HG02981 (cell line): ENCODE results near the gene GRHL3.

Experiments
- ATAC-seq: cut with Tn5 transposase; IDR thresholded peaks from one replicate; pipeline ENCODE4 v1.9.1; 2021; ENCODE audit warnings: mild to moderate bottlenecking, moderate library complexity; ENCODE audit not compliant: unreplicated experiment

GRHL3 gene

DNA sequence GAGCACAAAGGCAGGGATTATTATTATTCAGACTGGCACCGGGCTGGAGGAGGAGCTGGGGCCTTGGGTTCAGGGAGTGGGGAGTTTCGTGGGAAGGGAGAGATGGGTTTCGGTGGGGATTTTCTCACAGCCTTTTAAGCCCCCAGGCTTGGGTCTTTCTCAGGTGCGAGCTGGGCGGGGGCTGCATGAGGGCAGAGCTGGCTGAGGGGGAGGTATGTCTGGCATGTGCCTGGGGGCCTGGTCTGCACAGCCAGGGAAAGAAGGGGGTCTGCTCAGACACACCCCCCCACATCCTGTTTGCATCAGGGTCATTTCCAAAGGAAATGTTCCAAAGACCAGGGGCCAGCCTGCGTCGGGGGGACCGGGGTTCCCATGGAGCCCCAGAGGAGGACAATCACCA is 21.6 kb downstream of the GRHL3 start:
- ATAC-seq, result no peak

DNA sequence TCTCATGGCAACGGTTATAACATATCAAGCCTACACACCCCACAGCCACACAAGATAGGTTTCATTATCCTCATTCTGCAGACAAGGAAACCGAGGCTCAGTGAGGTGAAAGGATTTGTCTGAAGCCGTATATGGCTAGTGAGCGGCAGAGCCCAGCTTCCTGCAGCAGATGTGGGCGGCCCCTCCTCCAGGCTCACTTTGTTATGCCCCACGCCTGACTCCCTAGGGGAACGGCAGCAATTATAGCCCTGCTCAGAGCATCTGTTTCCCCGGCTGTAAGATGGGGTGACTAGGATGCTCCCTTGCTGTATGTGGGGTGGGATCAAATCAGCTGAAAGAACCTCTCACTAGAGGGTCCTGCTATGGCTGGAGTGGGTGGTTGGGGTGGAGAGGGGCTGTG is 22.1 kb downstream of the GRHL3 start:
- no peak for ATAC-seq

DNA sequence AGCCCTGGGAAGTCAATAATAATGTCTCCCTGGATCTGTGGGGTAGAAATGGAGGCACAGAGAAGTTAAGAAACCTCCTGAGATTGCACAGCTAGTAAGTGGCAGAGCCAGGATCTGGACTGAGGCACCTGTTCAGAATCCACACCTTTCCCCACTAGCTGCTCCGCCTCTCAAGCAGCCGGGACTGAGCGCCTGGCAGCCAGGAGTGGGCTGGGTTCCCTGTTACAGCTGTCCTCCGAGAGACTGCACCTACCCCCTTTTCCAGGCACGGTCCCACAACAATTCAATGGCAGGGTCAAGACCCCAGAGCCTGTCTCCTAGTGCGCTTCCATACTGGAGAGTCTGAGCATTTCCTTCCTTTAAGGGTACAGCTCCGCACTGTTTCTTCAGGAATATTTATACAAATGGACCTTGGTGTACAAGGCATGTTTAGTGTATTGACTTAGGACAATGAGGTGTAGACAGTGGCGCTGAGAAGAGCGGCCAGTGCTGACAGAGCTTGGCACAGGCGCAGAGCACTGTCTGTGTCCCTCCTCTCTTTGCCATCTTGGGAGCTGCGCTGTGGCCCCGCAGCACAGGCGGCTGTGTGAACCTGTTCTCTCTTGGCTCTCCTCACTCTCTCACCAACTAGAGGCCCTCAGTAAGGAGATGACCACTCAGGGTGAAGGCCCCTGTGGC is 24.4 kb downstream of the GRHL3 start:
- ATAC-seq, result no peak

DNA sequence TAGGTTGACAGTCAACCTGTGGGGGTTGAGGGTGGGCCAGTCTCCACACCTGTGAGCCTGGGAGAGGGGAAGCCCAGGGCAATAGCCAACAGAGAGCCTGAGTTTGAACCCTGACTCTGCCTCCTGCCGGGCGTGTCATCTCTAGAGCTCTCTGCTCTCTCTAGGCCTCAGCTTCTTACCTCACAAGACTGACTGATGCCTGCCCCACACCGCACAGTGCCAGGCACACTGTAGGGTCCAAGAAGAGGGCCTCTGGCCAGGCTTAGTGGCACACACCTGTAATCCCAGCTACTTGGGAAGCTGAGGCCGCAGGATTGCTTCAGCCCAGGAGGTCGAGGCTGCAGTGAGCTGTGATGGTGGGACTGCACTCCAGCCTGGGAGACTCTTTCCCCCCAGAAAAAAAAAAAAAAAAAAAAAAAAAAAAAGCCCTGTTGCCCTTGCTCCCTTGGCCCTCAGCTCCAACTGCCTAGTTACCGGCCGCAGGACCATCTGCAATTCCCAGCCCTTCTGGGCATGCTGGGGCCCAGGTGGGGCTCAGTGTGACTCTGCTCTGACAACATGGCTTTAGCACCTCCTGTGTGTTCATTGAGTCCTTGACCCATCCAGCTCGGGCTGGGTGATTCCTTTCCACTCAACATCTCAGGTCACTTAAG is 25.1 kb downstream of the GRHL3 start:
- ATAC-seq, result no peak

DNA sequence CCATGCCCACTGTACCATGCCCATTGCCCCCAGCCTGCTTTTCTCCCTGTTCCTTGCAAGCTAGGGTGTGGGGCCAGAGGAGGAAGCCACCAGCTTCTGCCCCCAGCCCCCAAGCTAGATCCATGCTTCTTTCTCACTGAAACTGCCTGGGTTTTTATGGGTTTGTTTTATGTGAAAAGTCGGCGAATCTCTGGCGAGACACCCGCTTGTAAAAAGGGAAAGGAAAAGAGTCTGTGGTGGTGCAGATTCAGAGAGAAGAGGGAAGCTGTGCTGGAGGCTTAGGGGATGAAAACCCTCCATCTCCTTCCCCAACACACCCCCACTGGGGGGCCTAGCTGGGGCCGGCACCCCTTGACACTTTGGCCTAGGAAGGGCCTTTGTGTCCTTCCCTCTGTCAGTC is 26.2 kb downstream of the GRHL3 start:
- no peak for ATAC-seq

DNA sequence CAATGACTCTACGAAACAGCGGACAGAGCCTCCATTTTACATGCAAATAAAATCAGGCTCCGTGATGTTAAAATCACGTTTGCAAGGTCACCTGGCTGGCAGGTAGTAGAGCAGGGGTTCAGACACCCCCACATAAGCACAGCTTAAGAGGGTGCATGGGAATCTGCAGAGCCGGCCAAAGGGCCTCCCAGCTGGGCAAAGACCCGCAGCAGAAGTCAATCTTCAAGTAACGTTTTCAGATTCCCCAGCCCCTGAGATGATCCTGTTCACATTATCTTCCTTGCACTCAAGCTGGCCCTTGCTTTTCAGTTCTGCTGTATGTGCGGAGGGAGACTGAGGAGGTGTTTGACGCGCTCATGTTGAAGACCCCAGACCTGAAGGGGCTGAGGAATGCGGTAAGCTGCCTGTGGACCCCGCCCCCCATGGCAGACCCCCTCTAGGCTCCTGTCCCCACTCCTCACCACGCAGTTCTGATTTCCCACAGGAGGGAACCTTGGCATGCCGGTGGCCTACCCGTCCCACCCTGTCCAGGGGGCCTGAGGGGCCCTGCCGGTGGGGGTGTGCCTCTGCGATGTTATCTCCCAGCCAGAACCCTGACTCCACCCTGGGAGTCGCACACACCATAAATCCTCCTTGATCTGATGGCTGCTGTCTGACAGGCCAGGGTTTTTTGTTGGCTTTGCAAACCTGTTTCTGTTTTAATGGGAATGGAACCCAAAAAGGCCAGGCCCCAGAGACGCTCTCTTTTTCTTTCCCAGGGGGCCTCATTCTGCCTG is 28.2 kb downstream of the GRHL3 start:
- ATAC-seq, result no peak

DNA sequence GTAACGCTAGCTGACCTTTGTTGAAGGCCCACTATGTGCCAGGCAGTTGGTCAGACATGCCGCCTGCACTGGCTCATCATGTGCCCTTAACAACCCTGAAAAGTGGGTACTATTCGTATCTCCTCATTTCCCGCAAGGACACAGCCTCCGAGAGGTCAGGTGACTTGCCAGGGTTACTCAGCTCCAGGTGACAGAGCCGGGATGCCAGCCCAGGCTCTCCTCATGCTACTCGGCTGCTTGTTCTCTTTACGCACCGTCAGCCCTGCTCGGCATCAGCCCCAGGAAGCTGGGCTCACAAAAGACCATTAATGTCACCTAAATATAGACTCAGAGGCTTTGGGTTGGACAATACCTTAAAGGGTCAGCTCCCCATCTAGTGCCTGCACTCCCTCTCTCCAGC is 29.0 kb downstream of the GRHL3 start:
- no peak for ATAC-seq

DNA sequence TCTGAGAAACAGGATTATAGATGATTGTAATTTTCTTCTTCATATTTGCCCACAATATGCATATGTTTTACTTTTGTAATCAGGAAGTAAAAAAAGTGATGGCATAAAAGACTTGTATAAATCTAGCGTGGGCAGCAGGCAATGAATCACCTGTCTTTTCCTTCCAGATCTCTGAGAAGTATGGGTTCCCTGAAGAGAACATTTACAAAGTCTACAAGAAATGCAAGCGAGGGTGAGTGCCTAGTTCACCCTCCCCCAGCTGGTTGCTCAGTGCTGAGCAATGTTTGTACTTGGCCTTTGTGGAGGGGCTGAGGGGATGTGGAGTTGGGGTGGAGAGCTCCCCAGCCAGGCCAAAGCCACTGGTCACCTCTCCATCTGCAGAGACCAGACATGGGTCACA is 30.7 kb downstream of the GRHL3 start:
- no peak for ATAC-seq

DNA sequence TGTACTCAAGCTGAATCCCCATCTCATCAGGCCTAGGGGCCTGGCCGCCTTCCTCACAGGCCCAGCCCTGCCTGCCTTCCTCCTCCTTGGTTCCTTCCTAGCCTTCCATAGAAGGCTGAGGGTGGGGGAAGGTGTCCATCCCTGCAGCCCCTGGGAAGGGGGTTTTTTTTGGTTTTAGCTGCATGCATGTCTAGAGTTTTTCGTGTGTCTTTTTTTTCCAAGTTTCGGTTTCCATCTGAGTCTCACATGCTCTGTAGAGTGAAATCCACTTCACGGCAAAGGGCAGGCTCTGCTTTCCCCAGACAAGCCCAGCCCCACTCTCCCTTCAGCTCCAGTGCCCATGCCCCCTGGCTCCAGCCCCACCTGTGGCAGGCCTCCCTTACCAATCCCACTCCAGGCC is 32.1 kb downstream of the GRHL3 start:
- no peak for ATAC-seq

DNA sequence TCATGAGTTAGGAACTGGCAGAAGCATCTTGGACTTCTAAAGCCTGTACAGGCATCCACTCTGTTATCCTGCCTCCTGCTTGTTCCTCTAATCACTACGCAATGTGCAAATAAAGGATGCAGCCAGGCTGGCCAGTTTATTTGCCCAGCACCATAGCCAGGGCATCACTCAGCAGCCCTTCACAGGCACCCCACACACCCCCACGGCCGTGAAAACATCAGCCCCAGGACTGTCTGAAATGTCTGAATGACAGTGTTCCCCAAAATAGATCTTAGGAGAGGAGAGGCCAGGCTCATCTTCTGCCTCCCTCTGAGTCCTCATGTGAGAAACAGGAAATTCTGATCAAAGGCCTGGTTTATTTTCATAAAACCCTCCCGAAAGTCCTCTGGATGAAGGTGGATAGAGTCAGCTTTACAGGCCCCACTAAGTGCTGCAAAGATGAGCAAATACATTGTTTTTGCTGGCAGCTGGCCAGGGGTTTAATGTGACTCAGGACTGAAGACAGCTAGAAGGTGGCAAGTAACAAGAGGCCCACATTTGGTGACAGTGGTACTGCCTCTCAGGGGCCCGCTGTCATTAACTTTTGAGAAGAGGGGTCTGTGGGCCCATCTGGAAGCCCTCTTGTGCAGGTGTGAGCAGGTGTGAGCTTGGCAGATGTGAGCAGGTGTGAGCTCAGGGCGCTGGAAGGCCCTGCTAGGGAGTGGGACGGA is 32.9 kb downstream of the GRHL3 start:
- ATAC-seq, result no peak

DNA sequence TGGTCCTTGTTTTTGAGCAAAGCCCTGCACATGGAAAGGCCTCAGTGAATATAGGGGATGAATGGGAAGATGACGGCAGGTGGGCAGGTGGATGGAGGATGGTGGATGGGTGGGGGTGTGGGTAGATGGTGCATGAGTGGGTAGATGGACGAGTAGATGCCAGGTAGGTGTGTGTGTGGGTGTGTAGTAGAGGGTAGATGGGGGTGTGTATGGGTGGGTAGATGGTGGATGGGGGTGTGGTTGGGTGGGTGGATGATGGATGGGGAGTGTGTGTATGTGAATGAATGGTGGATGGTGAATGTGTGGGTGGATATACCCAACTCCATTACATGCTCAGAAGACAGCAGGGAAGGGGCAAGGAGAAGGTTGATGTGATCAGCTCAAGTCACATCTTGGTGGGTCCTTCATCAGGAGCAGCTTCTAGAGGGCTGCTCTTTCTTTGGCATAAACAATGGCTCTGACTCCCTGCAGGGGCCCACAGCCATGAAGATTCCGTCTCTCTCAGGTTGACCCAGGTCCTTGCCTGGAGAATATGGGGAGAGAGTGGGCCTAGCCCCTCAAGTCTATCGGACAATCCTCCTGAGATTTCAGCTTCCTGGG is 34.2 kb downstream of the GRHL3 start:
- ATAC-seq, result no peak

DNA sequence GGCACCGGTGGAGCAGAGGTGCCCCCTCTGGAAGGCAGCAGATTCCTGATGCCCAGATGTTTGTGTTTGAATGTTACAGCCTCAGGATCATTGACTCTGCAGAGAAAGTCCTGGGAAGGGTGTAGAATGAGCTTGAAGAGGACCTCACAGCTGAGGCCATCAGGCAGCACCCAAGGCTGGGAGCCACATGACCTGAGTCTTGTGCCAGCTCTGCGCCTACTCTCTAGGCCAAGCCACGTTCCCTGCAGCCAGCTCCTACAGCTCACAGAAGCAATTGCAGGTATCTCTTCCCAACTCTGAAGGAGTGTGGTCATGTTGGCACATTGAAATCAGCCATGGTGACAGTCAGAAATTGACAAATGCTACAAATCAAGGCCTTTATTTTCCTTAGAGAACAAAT is 36.3 kb downstream of the GRHL3 start:
- no peak for ATAC-seq

DNA sequence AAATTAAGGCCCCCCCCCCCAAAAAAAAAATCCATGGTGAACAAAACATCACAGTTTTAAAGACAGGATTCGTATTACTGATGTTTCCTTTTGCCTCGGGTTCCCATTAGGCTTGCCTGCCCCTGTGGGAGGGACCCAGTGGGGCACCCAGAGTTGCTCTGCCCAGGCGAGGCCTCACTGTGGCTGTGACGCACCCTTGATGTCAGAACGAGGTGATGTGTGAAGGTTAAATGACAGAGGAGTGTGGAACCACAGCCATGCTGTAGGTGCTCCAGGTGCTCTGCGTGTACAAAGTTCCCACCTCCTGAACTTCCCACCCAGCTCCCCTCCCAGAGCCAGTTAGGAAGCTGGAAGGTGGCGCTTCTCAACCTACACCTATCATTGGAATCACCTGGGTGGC is 37.9 kb downstream of the GRHL3 start:
- no peak for ATAC-seq

DNA sequence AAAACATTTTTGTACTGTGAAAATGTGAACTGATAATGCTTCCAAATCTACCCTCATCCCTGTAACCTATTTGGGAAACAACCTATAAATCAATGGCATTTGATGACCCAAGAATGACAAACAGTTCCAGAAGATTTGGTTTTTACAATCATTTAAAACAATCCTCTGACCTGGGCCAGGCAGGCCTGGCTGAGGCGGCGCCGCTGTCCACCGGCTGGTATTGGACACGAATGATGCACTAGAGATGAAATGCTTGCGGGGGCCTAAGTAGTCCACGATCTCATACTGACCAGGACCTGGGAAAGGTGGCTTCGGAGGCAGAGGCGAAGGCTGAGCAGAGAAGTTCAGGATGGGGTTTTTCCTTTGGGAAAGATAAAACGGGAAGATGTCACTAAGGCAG is 41.5 kb downstream of the GRHL3 start:
- no peak for ATAC-seq

DNA sequence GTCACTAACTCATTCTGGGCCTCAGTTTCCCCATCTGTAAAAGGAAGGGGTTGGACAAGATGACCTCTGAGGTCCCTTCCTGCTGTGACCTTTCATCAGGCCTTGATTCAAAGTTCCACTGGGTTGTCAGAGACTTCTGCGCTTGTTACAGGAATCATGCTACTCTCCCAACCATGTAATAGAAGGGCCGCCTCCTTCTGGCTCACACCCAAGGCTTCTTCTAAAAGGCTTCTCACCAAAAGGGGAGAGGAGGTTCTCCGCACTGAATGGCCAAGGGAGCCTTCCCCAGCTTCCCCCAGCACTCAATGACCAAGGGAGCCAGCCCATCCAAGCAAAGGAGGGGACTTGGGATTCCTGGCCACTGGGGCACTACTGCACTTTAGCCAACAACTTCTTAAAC is 42.7 kb downstream of the GRHL3 start:
- ATAC-seq, result no peak

DNA sequence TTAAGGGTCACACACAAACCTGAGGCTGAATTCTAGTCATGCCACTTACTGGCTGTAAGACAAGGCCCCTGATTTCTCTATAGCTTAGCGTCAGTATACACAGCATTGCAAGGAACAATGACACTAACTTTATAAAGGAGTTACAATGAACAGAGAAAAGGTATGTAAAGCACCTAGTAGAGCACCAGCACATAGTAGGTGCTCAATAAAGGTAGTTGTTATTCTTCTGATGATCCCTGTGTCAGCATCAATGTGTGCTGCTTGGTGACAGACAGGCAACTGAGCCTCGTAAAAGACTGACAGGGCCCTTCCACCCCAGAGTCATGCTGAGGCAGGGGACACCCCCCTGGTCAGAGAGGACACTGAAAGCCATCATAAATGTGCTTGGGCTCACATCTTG is 43.2 kb downstream of the GRHL3 start:
- ATAC-seq, result no peak

DNA sequence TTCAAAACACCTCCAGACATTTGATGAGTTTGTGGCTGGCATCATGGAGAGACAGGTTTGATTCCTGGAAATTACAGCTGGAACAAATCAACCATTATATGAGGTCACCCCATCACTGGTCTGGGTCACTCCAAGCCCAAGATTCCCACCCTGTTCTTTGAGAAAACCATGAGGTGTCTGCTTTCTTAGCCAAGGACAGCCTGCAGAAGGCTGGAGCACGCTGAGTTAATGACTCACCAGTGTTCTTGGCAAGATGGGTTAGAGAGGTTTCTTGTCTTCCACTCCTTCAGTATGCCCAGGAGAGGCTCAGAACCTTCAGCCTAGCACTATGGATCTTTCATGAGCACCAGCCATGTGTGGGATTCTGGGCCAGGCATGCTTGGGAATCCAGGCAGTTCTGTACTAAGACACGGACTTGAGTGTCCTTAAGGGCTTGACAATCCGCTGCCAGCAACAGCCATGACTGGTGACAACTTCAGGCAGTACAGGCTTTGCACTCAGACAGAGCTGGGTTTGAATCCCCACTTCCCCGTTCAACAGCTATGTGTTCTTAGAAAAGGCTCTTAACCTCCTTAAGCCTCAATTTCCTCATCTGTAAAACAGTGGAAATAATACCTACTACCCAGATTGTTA is 43.9 kb downstream of the GRHL3 start:
- ATAC-seq, result no peak

DNA sequence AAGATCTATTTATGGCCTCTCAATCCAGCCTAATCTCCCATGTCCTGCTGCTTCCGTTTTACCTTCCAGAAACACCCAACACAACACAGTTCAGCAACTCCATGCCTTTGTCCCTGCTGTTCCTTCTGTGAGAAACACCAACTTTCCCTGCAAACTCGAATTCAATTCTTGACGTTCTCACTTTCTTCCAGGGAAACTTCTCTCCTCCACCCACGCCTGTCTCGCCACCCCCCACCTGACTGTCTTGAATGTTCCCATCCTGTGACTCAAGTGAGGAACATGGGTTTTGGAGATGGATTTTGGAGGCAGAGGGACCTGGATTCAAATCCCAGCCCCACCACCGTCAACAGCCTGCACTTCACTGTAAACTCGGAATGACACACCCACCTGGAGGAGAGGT is 44.8 kb downstream of the GRHL3 start:
- no peak for ATAC-seq

DNA sequence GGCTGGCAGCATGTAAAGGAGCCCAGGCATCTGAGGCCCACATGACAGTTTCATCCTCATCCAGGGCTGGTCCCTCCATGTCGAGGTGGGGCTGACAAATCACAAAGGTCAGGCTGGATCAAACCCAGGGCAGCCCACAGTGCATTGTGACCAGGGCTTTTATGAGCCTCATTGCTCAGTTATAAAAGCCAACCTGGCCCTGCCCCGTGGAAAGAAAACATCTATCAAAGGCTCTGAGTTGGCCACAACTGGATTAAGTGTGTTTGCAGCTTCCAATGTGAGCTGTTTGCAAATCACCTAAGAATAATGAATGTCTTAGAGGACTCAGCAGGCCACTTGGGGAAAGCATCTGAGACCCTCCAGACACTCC is 45.4 kb downstream of the GRHL3 start:
- no peak for ATAC-seq

DNA sequence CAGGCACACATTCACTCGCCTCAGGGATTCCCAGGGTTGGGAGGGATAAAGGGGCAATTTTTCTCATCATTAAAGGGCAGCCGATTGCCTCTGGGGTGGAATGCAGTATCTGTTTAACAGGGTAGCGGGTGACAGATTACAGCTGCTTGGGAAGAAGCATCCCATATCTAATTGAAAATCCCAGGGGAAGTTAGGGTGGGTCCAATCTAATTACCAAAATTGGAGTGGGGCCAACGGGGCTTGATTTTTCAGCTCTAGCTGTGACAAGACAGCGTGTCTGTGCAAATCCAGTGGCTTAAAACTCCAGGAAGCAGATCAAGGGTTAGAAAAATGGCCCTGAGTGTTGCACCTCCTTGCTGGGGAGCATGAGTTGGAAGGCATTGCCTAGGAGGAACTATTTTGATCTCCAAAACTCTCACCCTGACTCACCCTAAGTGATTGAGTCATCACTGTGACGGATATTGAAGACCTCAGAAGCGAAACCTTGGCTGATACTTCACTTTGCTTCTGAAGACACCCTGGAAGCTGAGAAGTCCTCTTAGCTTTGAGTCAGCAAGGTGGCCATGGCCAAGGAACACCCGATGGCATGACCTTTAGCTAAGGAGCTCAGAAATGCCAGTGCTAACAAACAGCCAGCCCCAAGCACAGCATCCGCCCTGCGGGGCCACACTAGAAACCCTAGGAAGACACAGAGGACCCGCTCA is 46.0 kb downstream of the GRHL3 start:
- no peak for ATAC-seq
